ENCODE data around the gene ISCA2. TPM values are rescaled to one million over a fixed set of nuclear protein-coding genes. Genes with fewer than 3 reads are reported as not detected.

The ISCA2 gene
- total RNA-seq, 2 donors from 2014 or later = 9.3 to 12.9 TPM

- DNase-seq (ENCODE audit: low spot score) = peak; percentile 9
- intact Hi-C loops (cut with DNase I) = no loop called here
Observed at GRCh38 chr14:74541225-74541624, 47.7 kb downstream of the ISCA2 start.

GRCh38 chr14:74542056-74542685, 48.6 kb downstream of the ISCA2 start:
- DNase-seq (ENCODE audit: low spot score) = peak; percentile 44
- intact Hi-C loops (cut with DNase I) = no loop called here

- peak; percentile 56 for DNase-seq (ENCODE audit: low spot score)
- intact Hi-C loops (cut with DNase I) = no loop called here
Observed at GRCh38 chr14:74543771-74544438, 50.3 kb downstream of the ISCA2 start.

GRCh38 chr14:74545386-74545785, 51.8 kb downstream of the ISCA2 start:
- peak; percentile 51 for DNase-seq (ENCODE audit: low spot score)
- intact Hi-C loops (cut with DNase I) = no loop called here

GRCh38 chr14:74546416-74546815, 52.9 kb downstream of the ISCA2 start:
- peak; percentile 77 for DNase-seq (ENCODE audit: low spot score)
- intact Hi-C loops (cut with DNase I) = no loop called here

Other genes with a start within 250 kb of the ISCA2 start
- gene ABCD4, start 190.8 kb upstream of the ISCA2 start, total RNA-seq = 10 to 100 TPM; 29.4 to 35.6 TPM
- not detected for gene VRTN, start 145.3 kb upstream of the ISCA2 start, total RNA-seq
- under 1 TPM; 0.23 to 0.29 TPM for gene SYNDIG1L, start 67.6 kb upstream of the ISCA2 start, total RNA-seq
- 100 to 1,000 TPM; 147 to 224 TPM for gene NPC2, start 460 bp upstream of the ISCA2 start, total RNA-seq
- gene LTBP2, start 118.5 kb downstream of the ISCA2 start, total RNA-seq = 100 to 1,000 TPM; 141 to 168 TPM
- gene AREL1, start 219.3 kb downstream of the ISCA2 start, total RNA-seq = 10 to 100 TPM; 22.1 to 25.7 TPM
- 10 to 100 TPM; 41.2 to 42.4 TPM for gene FCF1, start 219.4 kb downstream of the ISCA2 start, total RNA-seq